B cell (primary cell): ENCODE measurements around the gene HOXD8.

Source experiments
- CTCF ChIP-seq: fragments of 200-600 bp; IDR thresholded peaks from one replicate; pipeline ENCODE4 v1.8.0; 2022; ENCODE audit warnings: antibody characterized with exemption, mild to moderate bottlenecking
- EZH2 ChIP-seq: IDR thresholded peaks from 2 replicates; pipeline ENCODE4 v1.6.1; 2012; ENCODE audit warnings: borderline replicate concordance, low read depth, mild to moderate bottlenecking, moderate library complexity, low read length; ENCODE audit not compliant: insufficient read depth, poor library complexity, severe bottlenecking

DNA sequence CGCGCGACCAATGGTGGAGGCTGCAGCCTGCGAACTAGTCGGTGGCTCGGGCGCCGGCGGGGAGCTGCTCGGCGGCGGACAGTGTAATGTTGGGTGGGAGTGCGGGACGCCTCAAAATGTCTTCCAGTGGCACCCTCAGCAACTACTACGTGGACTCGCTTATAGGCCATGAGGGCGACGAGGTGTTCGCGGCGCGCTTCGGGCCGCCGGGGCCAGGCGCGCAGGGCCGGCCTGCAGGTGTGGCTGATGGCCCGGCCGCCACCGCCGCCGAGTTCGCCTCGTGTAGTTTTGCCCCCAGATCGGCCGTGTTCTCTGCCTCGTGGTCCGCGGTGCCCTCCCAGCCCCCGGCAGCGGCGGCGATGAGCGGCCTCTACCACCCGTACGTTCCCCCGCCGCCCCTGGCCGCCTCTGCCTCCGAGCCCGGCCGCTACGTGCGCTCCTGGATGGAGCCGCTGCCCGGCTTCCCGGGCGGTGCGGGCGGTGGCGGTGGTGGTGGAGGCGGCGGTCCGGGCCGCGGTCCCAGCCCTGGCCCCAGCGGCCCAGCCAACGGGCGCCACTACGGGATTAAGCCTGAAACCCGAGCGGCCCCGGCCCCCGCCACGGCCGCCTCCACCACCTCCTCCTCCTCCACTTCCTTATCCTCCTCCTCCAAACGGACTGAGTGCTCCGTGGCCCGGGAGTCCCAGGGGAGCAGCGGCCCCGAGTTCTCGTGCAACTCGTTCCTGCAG lies 6.7 kb upstream of the HOXD8 start, which contains the start of gene HOXD9:
- TF ChIP-seq CTCF: no peak
- no peak for TF ChIP-seq EZH2
